H1 (cell line): Measurements from ENCODE around the gene DUSP18. TPM values are rescaled to one million over a fixed set of nuclear protein-coding genes. Genes with fewer than 3 reads are reported as not detected.

Source experiments
- ATF2 ChIP-seq: IDR thresholded peaks from 2 replicates; pipeline ENCODE4 v1.6.1; 2012; ENCODE audit warnings: low read length, inconsistent platforms
- CREB1 ChIP-seq: IDR thresholded peaks from 2 replicates; pipeline ENCODE4 v1.6.1; 2012; ENCODE audit warnings: inconsistent platforms
- MAFK ChIP-seq: IDR thresholded peaks from 2 replicates; pipeline ENCODE4 v1.6.1; 2012; ENCODE audit warnings: low read depth, mild to moderate bottlenecking, improper control_type of control experiment, low read length
- NANOG ChIP-seq: IDR thresholded peaks from 2 replicates; pipeline ENCODE4 v1.6.1; 2011; ENCODE audit warnings: low read length, low read depth, mild to moderate bottlenecking, inconsistent platforms; ENCODE audit not compliant: insufficient read depth, poor library complexity, severe bottlenecking
- NRF1 ChIP-seq: IDR thresholded peaks from 2 replicates; pipeline ENCODE4 v1.6.1; 2011; ENCODE audit warnings: mild to moderate bottlenecking, low read depth, low read length, improper control_type of control experiment
- polyA plus RNA-seq, 7 experiments: library from polyadenylated mRNA; depleted of rRNA in 3 of 7; stranded (reverse) in 5 of 7; unstranded in 2 of 7; fragments of >200 nt in 5 of 7; fragments of 200-250 nt in 2 of 7; gene quantifications; 1 replicate in 5 of 7; 2 replicates in 1 of 7; 4 replicates in 1 of 7; pipeline versions ENCODE4 v1.2.1 to v1.2.3, GENCODE V29; 2011 to 2013; ENCODE audit warnings: missing spikeins in 2 of 7, mixed read lengths in 2 of 7
- total RNA-seq: library from RNA; stranded (reverse); fragmentation: NEBNext Ultra II Directional; extraction: Animal tissue kit (Norgen Biotek cat#: 25700); gene quantifications from 2 replicates; pipeline ENCODE4 v1.2.1, GENCODE V29; 2021

The DUSP18 gene
- total and polyA plus RNA-seq, 2 of the 8 experiments (the other 6 are each of a cell fraction or from before 2014, with no cell fraction given), result 2.6 to 7.3 TPM

GRCh38 chr22:30689622-30690021 lies 21.9 kb upstream of the DUSP18 start (continued):
- no peak for TF ChIP-seq ATF2
- no peak for TF ChIP-seq NANOG
- TF ChIP-seq MAFK, result no peak
- TF ChIP-seq CREB1, result no peak
- no peak for TF ChIP-seq NRF1
